HG02610 (cell line): ENCODE results near the gene SLC3A2.

ENCODE experiments used
- ATAC-seq: cut with Tn5 transposase; IDR thresholded peaks from one replicate; pipeline ENCODE4 v1.9.1; 2021; ENCODE audit warnings: mild to moderate bottlenecking, moderate library complexity; ENCODE audit not compliant: unreplicated experiment

SLC3A2 gene

GRCh38 chr11:62909107-62909894, 28.6 kb downstream of the SLC3A2 start:
- ATAC-seq: no peak

- ATAC-seq: no peak
These were observed 29.6 kb downstream of the SLC3A2 start for GRCh38 chr11:62910141-62910882.

- ATAC-seq: no peak
These were observed 30.7 kb downstream of the SLC3A2 start for GRCh38 chr11:62911137-62912130.

- ATAC-seq: no peak
These were observed 31.6 kb downstream of the SLC3A2 start for GRCh38 chr11:62912268-62912667.

GRCh38 chr11:62914416-62914815, 33.7 kb downstream of the SLC3A2 start:
- no peak for ATAC-seq

- no peak for ATAC-seq
These were observed 37.3 kb downstream of the SLC3A2 start for GRCh38 chr11:62917906-62918502.

- ATAC-seq: no peak
These were observed 37.8 kb downstream of the SLC3A2 start for GRCh38 chr11:62918531-62918930.

- no peak for ATAC-seq
These were observed 38.8 kb downstream of the SLC3A2 start for GRCh38 chr11:62919476-62919875.

- ATAC-seq: no peak
These were observed 39.4 kb downstream of the SLC3A2 start for GRCh38 chr11:62919898-62920640.

GRCh38 chr11:62921201-62921572, 40.5 kb downstream of the SLC3A2 start, which contains the start of gene CHRM1:
TSS of gene CHRM1 (minus strand) at chr11:62921363. CDS start at chr11:62911100, 10,263 bp downstream.
- no peak for ATAC-seq

- no peak for ATAC-seq
These were observed 41.0 kb downstream of the SLC3A2 start for GRCh38 chr11:62921573-62922188.

GRCh38 chr11:62922189-62922589, 41.5 kb downstream of the SLC3A2 start:
- no peak for ATAC-seq

- no peak for ATAC-seq
These were observed 42.1 kb downstream of the SLC3A2 start for GRCh38 chr11:62922653-62923431.

- ATAC-seq: no peak
These were observed 43.1 kb downstream of the SLC3A2 start for GRCh38 chr11:62923601-62924411.

- ATAC-seq: no peak
These were observed 44.6 kb downstream of the SLC3A2 start for GRCh38 chr11:62925308-62925707.

GRCh38 chr11:62925745-62926679, 45.3 kb downstream of the SLC3A2 start:
- no peak for ATAC-seq
